Right lobe of liver (tissue), 6 donors: ENCODE measurements around the gene FMN2. TPM values are rescaled to one million over a fixed set of nuclear protein-coding genes. Genes with fewer than 3 reads are reported as not detected.

Experiments
- ATAC-seq, 4 donors: fragments of 200-7000 bp; cut with Tn5 transposase; one replicate each; pipeline ENCODE4 v1.9.1; 2020; ENCODE audit warnings: mild to moderate bottlenecking in 4 of 4, moderate library complexity in 4 of 4
- DNase-seq, 3 donors: peaks; one replicate each; pipeline ENCODE4 v3.0.0-alpha.2; 2020
- H3K27ac ChIP-seq, 3 donors: fragments of 200-600 bp; one replicate each; pipeline ENCODE4 v1.8.0; 2022
- H3K27me3 ChIP-seq, 2 donors: fragments of 200-600 bp; one replicate each; pipeline ENCODE4 v1.8.0; 2022
- H3K36me3 ChIP-seq, 4 donors: fragments of 200-600 bp; sonication (generic) in 1 of 4; one replicate each; pipeline versions ENCODE4 v1.5.1 to v1.8.0; 2017 to 2022; ENCODE audit warnings: control low read depth in 1 of 4
- H3K4me1 ChIP-seq, 4 donors: fragments of 200-600 bp; sonication (generic) in 1 of 4; one replicate each; pipeline versions ENCODE4 v1.5.1 to v1.8.0; 2017 to 2022; ENCODE audit warnings: control low read depth in 1 of 4
- H3K4me3 ChIP-seq, 3 donors: fragments of 200-600 bp; one replicate each; pipeline ENCODE4 v1.8.0; 2022
- H3K9me3 ChIP-seq, 4 donors: fragments of 200-600 bp; sonication (generic) in 1 of 4; one replicate each; pipeline versions ENCODE4 v1.5.1 to v1.8.0; 2017 to 2022; ENCODE audit warnings: control low read depth in 1 of 4
- CTCF ChIP-seq, 4 donors: fragments of 200-600 bp in 3 of 4; fragments of 450-650 bp in 1 of 4; IDR thresholded peaks; one replicate each; pipeline versions ENCODE4 v1.5.1 to v1.8.0; 2016 to 2022; ENCODE audit warnings: antibody characterized with exemption in 4 of 4, mild to moderate bottlenecking in 2 of 4
- POLR2A ChIP-seq: fragments of 450-650 bp; IDR thresholded peaks from one replicate; pipeline ENCODE4 v1.6.1; 2017; ENCODE audit warnings: antibody characterized with exemption, mild to moderate bottlenecking
- WGBS: methylation state at CpG from one replicate; pipeline ENCODE4 v1.1.6; 2018; ENCODE audit warnings: low coverage, low lambda C conversion rate; ENCODE audit not compliant: insufficient coverage; ENCODE audit errors: missing lambda C conversion rate; 5-methylcytosine and 5-hydroxymethylcytosine counted together
- intact Hi-C, 2 donors: fragments of 100-400 bp; cut with DNase I; formaldehyde crosslinking; loops; one replicate each; pipeline versions ENCODE4 v1.11.2 to v1.14.1; 2022
- total RNA-seq, 6 experiments: library from RNA; depleted of rRNA in 2 of 6; stranded (reverse); fragments of >200 nt in 2 of 6; fragmentation: NEBNext Ultra II Directional in 3 of 6; extraction: Animal tissue kit (Norgen Biotek cat#: 25700) in 3 of 6; gene quantifications; one replicate each; pipeline versions ENCODE4 v1.1.0 to v1.2.4, GENCODE V29; 2016 to 2023
- donor health status: DM: no; HTN: yes; CAD: no.
- donor health status: DM: no; HTN: no; CAD: no.
- donor health status: DM: no; HTN: no; CAD: no.
- donor health status: DM: no; HTN: yes; CAD: no.
- donor health status: DM: no; HTN: yes; CAD: no.

Gene FMN2
- total RNA-seq, 6 experiments from 2014 or later: 0.12 TPM; not detected in 5

GRCh38 chr1:240188139-240188538, 96.5 kb downstream of the FMN2 start:
- intact Hi-C loops: no loop called here
- DNase-seq (no peak), ATAC-seq (no peak)
- WGBS: 39% methylated on average over 4 of the region's 4 CpGs
- no peaks in the 10 kb centered on the region for H3K36me3 ChIP-seq
- TF ChIP-seq CTCF (IDR thresholded peaks at IDR 0.05) (no peak), POLR2A (no peak)
- H3K27me3 ChIP-seq: no peaks in the 10 kb centered on the region
- H3K4me1 ChIP-seq: no peaks in the 10 kb centered on the region
- H3K27ac ChIP-seq: no peak overlapping the region
- no peaks in the 10 kb centered on the region for H3K9me3 ChIP-seq
- no peak overlapping the region for H3K4me3 ChIP-seq

- H3K27ac ChIP-seq: no peak overlapping the region
- no peaks in the 10 kb centered on the region for H3K36me3 ChIP-seq
- H3K4me3 ChIP-seq: no peak overlapping the region
- ATAC-seq (peak; percentile 56 to 73 (median 66)), DNase-seq (no peak)
- WGBS: 24% methylated on average over 6 of the region's 6 CpGs
- intact Hi-C loops: no loop called here
- H3K9me3 ChIP-seq: no peaks in the 10 kb centered on the region
- TF ChIP-seq CTCF (IDR thresholded peaks at IDR 0.05) (peak; percentile 48 to 76 (median 71)), POLR2A (no peak)
- H3K27me3 ChIP-seq: no peaks in the 10 kb centered on the region
- H3K4me1 ChIP-seq: no peaks in the 10 kb centered on the region
Measured at GRCh38 chr1:240189386-240189989, 97.8 kb downstream of the FMN2 start.

- DNase-seq: no peak
- WGBS: 14% methylated on average over 6 of the region's 6 CpGs
- Histone ChIP-seq H3K36me3 (no peaks in the 10 kb centered on the region), H3K4me1 (no peaks in the 10 kb centered on the region), H3K9me3 (no peaks in the 10 kb centered on the region), H3K27me3 (no peaks in the 10 kb centered on the region), H3K4me3 (no peak overlapping the region), H3K27ac (no peak overlapping the region)
- TF ChIP-seq POLR2A (no peak), CTCF (IDR thresholded peaks at IDR 0.05) (peak in 3 of 4 donors; percentile 14 to 39 (median 29))
- intact Hi-C loops: no loop called here
- peak in 2 of 4 donors; percentile 29 to 38 for ATAC-seq
Measured at GRCh38 chr1:240190881-240191401, 99.3 kb downstream of the FMN2 start.

GRCh38 chr1:240192851-240193250, 101.2 kb downstream of the FMN2 start:
- Histone ChIP-seq H3K9me3 (no peaks in the 10 kb centered on the region), H3K4me3 (no peak overlapping the region), H3K36me3 (no peaks in the 10 kb centered on the region), H3K4me1 (no peaks in the 10 kb centered on the region), H3K27me3 (no peaks in the 10 kb centered on the region), H3K27ac (no peak overlapping the region)
- TF ChIP-seq POLR2A (no peak), CTCF (IDR thresholded peaks at IDR 0.05) (no peak)
- DNase-seq: no peak
- WGBS: 34% methylated on average over 2 of the region's 2 CpGs
- intact Hi-C loops: no loop called here
- ATAC-seq: no peak
